ENCODE measurements around the gene NRXN3. TPM values are rescaled to one million over a fixed set of nuclear protein-coding genes. Genes with fewer than 3 reads are reported as not detected.
"Not testable (repeated sequence)": the region's sequence is repeated elsewhere in the genome, so short reads cannot be mapped to it uniquely, and the experiment has no call there.

NRXN3 gene
- total and polyA plus RNA-seq, 2 of the 13 experiments (the other 11 are each of a cell fraction or from before 2014, with no cell fraction given), result 0.03 TPM; not detected in 1

DNA sequence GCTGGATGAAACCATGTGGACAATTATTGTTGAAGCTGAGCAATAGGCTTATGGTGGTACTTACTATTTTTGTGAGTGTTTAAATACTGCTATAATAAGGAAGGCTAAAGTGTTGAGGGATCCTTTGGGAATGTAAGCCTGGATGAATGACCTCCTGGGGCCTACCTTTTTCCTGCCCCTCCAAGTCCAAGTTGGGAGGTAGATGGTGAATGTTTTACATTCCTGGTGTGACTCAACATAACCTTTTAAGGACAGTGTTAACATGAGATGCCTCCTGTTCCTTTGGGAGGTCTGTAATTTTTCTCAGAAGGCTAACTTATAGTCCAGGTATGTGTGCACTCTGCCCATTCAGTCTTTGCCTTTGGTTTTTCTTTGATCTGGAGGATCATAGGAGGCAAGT is 315.9 kb downstream of the NRXN3 start (continued):
- TF ChIP-seq, protein P1, sequence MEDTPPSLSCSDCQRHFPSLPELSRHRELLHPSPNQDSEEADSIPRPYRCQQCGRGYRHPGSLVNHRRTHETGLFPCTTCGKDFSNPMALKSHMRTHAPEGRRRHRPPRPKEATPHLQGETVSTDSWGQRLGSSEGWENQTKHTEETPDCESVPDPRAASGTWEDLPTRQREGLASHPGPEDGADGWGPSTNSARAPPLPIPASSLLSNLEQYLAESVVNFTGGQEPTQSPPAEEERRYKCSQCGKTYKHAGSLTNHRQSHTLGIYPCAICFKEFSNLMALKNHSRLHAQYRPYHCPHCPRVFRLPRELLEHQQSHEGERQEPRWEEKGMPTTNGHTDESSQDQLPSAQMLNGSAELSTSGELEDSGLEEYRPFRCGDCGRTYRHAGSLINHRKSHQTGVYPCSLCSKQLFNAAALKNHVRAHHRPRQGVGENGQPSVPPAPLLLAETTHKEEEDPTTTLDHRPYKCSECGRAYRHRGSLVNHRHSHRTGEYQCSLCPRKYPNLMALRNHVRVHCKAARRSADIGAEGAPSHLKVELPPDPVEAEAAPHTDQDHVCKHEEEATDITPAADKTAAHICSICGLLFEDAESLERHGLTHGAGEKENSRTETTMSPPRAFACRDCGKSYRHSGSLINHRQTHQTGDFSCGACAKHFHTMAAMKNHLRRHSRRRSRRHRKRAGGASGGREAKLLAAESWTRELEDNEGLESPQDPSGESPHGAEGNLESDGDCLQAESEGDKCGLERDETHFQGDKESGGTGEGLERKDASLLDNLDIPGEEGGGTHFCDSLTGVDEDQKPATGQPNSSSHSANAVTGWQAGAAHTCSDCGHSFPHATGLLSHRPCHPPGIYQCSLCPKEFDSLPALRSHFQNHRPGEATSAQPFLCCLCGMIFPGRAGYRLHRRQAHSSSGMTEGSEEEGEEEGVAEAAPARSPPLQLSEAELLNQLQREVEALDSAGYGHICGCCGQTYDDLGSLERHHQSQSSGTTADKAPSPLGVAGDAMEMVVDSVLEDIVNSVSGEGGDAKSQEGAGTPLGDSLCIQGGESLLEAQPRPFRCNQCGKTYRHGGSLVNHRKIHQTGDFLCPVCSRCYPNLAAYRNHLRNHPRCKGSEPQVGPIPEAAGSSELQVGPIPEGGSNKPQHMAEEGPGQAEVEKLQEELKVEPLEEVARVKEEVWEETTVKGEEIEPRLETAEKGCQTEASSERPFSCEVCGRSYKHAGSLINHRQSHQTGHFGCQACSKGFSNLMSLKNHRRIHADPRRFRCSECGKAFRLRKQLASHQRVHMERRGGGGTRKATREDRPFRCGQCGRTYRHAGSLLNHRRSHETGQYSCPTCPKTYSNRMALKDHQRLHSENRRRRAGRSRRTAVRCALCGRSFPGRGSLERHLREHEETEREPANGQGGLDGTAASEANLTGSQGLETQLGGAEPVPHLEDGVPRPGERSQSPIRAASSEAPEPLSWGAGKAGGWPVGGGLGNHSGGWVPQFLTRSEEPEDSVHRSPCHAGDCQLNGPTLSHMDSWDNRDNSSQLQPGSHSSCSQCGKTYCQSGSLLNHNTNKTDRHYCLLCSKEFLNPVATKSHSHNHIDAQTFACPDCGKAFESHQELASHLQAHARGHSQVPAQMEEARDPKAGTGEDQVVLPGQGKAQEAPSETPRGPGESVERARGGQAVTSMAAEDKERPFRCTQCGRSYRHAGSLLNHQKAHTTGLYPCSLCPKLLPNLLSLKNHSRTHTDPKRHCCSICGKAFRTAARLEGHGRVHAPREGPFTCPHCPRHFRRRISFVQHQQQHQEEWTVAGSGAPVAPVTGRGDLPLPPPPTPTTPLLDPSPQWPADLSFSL (CRISPR knock-in tag; IDR thresholded peaks at IDR 0.05), result no peak
- no peak for TF ChIP-seq GTF2F1 (IDR thresholded peaks at IDR 0.05; ENCODE audit: low read length)

DNA sequence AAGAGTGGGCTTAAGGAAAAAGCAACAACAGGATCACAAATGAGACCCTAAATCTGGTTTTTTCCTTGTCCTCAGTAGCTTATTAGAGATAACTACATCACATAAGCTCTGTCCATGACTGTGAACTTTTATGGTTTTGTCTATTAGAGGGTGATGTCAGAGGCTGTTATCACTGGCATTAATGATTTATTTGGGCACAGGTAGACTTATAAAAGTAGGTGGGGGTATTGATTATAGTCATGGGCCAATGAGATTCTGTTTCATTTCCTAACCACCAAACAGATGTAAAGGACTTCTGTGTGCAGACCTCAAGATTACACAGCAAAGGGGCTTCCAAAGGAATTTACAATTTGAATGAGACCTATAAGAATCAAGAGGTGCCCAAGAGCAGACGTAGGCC is 316.4 kb downstream of the NRXN3 start:
- in situ Hi-C loops (cut with HindIII; ENCODE audit: extremely low pct_ligation_motif_present, low pct_unique_long_range_greater_than_20kb), result no loop called here
- H3K4me2 ChIP-seq (ENCODE audit: low read depth, low read length), result no peak overlapping the region
- ChIA-PET POLR2A (no interaction called here), CTCF (ENCODE audit: low intra/inter-chr PET ratio, low total read pairs) (no interaction called here)
- ATAC-seq, result no peak
- no peaks in the 10 kb centered on the region for H3K4me1 ChIP-seq (ENCODE audit: insufficient read depth, low read length)
- intact Hi-C loops (cut with micrococcal nuclease; ENCODE audit: unreplicated experiment), result no loop called here
- H4K20me1 ChIP-seq (ENCODE audit: insufficient read depth, low read length), result no peaks in the 10 kb centered on the region
- no peaks in the 10 kb centered on the region for H3K79me2 ChIP-seq (ENCODE audit: insufficient read depth, low read length)
- no peak for DNase-seq (ENCODE audit: low spot score)
- TF ChIP-seq PRMT3 (CRISPR knock-in tag; IDR thresholded peaks at IDR 0.05; ENCODE audit: borderline replicate concordance, low read depth) (no peak), ZNF709 (CRISPR knock-in tag; IDR thresholded peaks at IDR 0.05) (no peak)
- no peak overlapping the region for H2AFZ ChIP-seq (ENCODE audit: low read length)
- BruUV-seq (replicated peaks), result no TSS peak
- no peak overlapping the region for H3K27ac ChIP-seq (ENCODE audit: extremely low read length, insufficient read depth, low read length)
- H3K9me3 ChIP-seq (ENCODE audit: low read length), result no peaks in the 10 kb centered on the region
- H3K27me3 ChIP-seq (ENCODE audit: control insufficient read depth in 1 of 2, insufficient read depth in 2 of 2, low read length in 2 of 2), result no peaks in the 10 kb centered on the region
- WGBS (ENCODE audit: low lambda C conversion rate), result 11% methylated on average over 1 of the region's 1 CpG
- FAIRE-seq, result no peak
- H3K4me3 ChIP-seq (replicated peaks in 1 of 3; ENCODE audit: insufficient read depth in 1 of 3, low read depth in 2 of 3, low read length in 3 of 3), result no peak overlapping the region
- no peak overlapping the region for H3K9ac ChIP-seq (ENCODE audit: insufficient read depth, low read depth, low read length)
- H3K36me3 ChIP-seq (replicated peaks in 1 of 2; ENCODE audit: control insufficient read depth in 1 of 2, insufficient read depth in 2 of 2, low read length in 2 of 2), result no peaks in the 10 kb centered on the region

DNA sequence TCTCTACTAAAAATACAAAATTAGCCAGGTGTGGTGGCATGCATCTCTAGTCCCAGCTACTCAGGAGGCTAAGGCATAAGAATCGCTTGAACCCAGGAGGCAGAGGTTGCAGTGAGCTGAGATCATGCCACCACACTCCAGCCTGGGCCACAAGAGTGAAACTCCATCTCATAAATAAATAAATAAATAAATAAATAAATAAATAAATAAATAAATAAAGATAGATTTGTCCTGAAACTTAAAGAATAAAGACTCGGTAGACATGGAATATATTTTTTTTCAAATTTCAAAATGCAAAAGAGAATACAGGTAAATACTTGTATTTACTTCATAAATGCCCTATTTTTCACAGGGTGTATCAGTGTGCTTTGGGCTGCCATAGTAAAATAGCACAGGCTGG is 317.4 kb downstream of the NRXN3 start:
- H3K4me1 ChIP-seq (ENCODE audit: insufficient read depth, low read length); H3K79me2 ChIP-seq (ENCODE audit: insufficient read depth, low read length); H3K27me3 ChIP-seq (ENCODE audit: control insufficient read depth in 1 of 2, insufficient read depth in 2 of 2, low read length in 2 of 2); H3K4me3 ChIP-seq (replicated peaks in 1 of 3; ENCODE audit: insufficient read depth in 1 of 3, low read depth in 2 of 3, low read length in 3 of 3); H3K9me3 ChIP-seq (ENCODE audit: low read length); H4K20me1 ChIP-seq (ENCODE audit: insufficient read depth, low read length); H3K4me2 ChIP-seq (ENCODE audit: low read depth, low read length); H3K27ac ChIP-seq (ENCODE audit: extremely low read length, insufficient read depth, low read length); CTCF ChIA-PET (ENCODE audit: low intra/inter-chr PET ratio, low total read pairs); POLR2A ChIA-PET; H2AFZ ChIP-seq (ENCODE audit: low read length); H3K9ac ChIP-seq (ENCODE audit: insufficient read depth, low read depth, low read length); FAIRE-seq; ATAC-seq; in situ Hi-C loops (cut with HindIII; ENCODE audit: extremely low pct_ligation_motif_present, low pct_unique_long_range_greater_than_20kb); BruUV-seq (replicated peaks); DNase-seq (ENCODE audit: low spot score); H3K36me3 ChIP-seq (replicated peaks in 1 of 2; ENCODE audit: control insufficient read depth in 1 of 2, insufficient read depth in 2 of 2, low read length in 2 of 2); intact Hi-C loops (cut with micrococcal nuclease; ENCODE audit: unreplicated experiment): not testable (repeated sequence)
- 0% methylated on average over 2 of the region's 2 CpGs for WGBS (ENCODE audit: low lambda C conversion rate)

All from HepG2 (cell line).